Cardiac muscle cell (in vitro differentiated cells and primary cell): Measurements from ENCODE around the gene CASP5. TPM values are rescaled to one million over a fixed set of nuclear protein-coding genes. Genes with fewer than 3 reads are reported as not detected.

Experiments used
- DNase-seq, 2 donors: peaks; one replicate each; pipeline versions ENCODE4 v3.0.0 to v3.0.0-alpha.2; 2010 to 2017; ENCODE audit warnings: low read depth in 1 of 2, low spot score in 1 of 2
- H3K27ac ChIP-seq: fragments of 200-600 bp; sonication (generic); 2 replicates; pipeline ENCODE4 v1.5.1; 2016
- H3K27me3 ChIP-seq: fragments of 200-600 bp; sonication (generic); 2 replicates; pipeline ENCODE4 v1.6.0; 2016; ENCODE audit warnings: control low read depth
- H3K36me3 ChIP-seq: fragments of 200-600 bp; sonication (generic); 2 replicates; pipeline ENCODE4 v1.5.1; 2016; ENCODE audit warnings: control low read depth
- H3K4me1 ChIP-seq: fragments of 200-600 bp; sonication (generic); 2 replicates; pipeline ENCODE4 v1.8.1; 2017; ENCODE audit warnings: low read depth, mild to moderate bottlenecking, mixed run types
- H3K4me3 ChIP-seq: fragments of 200-600 bp; sonication (generic); 2 replicates; pipeline ENCODE4 v1.5.1; 2016; ENCODE audit warnings: mild to moderate bottlenecking
- H3K9me3 ChIP-seq: fragments of 200-600 bp; sonication (generic); 2 replicates; pipeline ENCODE4 v1.5.1; 2017; ENCODE audit warnings: low read depth, mild to moderate bottlenecking, control low read depth
- polyA plus RNA-seq: library from polyadenylated mRNA; unstranded; fragments of >200 nt; fragmentation: Nextera tagmentation; extraction: Ambion mirVana; gene quantifications from 2 replicates; pipeline ENCODE4 v1.2.1, GENCODE V29; 2016
- total RNA-seq: library from RNA; depleted of rRNA; stranded (reverse); fragments of >200 nt; gene quantifications from 2 replicates; pipeline ENCODE4 v1.2.3, GENCODE V29; 2016
- TF ChIP-seq, protein P1 (sequence below): IDR thresholded peaks from 2 replicates; pipeline ENCODE4 v1.5.1; 2012; ENCODE audit warnings: low read depth, mild to moderate bottlenecking, low read length

CASP5 gene
- total and polyA plus RNA-seq, 2 experiments from 2014 or later, result not detected

DNA sequence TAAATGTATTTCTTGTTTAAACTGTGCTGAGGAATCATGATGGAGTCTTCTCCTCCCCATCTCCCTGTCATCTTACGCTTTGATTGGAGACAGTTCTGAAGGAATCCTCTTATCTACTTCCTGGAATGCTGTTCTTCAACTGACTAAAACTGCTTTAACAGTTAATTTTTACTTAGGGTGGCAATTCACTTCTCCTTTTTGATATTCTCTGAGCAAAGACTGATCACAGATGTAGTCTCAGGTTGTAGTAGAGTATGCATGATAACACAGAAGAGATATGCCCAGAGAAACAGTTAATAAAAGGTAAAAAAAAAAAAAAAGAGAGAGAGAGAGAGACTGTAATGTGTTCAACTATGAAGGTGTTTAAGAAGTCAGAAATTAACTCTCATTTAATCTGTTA is 1.4 kb upstream of the CASP5 start:
- Histone ChIP-seq H3K4me1 (peaks cover 6% of the 10 kb centered on the region), H3K9me3 (no peaks in the 10 kb centered on the region), H3K4me3 (no peak overlapping the region), H3K27me3 (no peaks in the 10 kb centered on the region), H3K27ac (no peak overlapping the region), H3K36me3 (no peaks in the 10 kb centered on the region)
- no peak for DNase-seq
- TF ChIP-seq, protein P1, sequence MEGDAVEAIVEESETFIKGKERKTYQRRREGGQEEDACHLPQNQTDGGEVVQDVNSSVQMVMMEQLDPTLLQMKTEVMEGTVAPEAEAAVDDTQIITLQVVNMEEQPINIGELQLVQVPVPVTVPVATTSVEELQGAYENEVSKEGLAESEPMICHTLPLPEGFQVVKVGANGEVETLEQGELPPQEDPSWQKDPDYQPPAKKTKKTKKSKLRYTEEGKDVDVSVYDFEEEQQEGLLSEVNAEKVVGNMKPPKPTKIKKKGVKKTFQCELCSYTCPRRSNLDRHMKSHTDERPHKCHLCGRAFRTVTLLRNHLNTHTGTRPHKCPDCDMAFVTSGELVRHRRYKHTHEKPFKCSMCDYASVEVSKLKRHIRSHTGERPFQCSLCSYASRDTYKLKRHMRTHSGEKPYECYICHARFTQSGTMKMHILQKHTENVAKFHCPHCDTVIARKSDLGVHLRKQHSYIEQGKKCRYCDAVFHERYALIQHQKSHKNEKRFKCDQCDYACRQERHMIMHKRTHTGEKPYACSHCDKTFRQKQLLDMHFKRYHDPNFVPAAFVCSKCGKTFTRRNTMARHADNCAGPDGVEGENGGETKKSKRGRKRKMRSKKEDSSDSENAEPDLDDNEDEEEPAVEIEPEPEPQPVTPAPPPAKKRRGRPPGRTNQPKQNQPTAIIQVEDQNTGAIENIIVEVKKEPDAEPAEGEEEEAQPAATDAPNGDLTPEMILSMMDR, result no peak

DNA sequence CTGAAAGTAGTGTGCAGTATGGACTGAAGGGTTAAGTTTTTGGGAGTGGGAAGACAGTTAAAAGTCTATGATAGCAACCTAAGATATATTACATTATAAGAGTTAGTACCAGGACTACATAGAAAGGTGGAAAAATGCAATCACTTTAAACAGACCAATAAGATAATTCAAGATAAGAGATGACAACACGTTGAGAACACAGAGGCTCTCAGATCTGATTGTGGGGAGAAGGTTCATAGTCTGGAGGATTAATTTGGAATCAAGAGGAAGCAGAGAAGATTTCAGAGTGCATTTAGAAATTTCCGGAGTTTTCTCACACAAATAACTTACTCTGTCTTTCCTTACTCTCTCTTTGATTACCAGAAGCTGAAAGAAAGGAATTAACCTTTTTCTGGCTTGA is 441 bp downstream of the CASP5 start:
- H3K4me1 ChIP-seq, result peaks cover 5% of the 10 kb centered on the region
- TF ChIP-seq, protein P1, result no peak
- DNase-seq, result no peak
- no peaks in the 10 kb centered on the region for H3K36me3 ChIP-seq
- no peaks in the 10 kb centered on the region for H3K9me3 ChIP-seq
- H3K27me3 ChIP-seq, result no peaks in the 10 kb centered on the region
- H3K27ac ChIP-seq, result no peak overlapping the region
- H3K4me3 ChIP-seq, result no peak overlapping the region

DNA sequence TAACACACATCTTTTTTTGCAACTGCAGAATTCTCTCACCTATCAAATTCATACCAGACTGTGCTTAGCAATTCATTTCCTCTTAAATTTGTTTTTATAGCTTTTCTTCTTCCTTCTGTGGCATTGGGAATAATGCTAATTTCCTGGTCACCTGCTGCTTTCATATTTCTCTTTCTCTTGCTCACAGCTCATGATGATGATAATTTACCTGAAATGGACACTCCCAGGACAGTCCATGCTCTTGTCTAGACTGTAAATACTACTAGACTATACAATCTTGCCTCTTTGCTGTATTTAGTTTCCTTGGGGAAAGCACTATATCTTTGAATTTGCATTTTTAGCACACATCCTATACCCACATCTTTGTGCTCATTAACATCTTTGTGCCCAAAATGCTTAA is 15.5 kb downstream of the CASP5 start:
- Histone ChIP-seq H3K4me1 (peaks cover 8% of the 10 kb centered on the region), H3K27ac (no peak overlapping the region), H3K4me3 (no peak overlapping the region), H3K9me3 (no peaks in the 10 kb centered on the region), H3K36me3 (no peaks in the 10 kb centered on the region), H3K27me3 (no peaks in the 10 kb centered on the region)
- TF ChIP-seq, protein P1, result no peak
- DNase-seq, result no peak

DNA sequence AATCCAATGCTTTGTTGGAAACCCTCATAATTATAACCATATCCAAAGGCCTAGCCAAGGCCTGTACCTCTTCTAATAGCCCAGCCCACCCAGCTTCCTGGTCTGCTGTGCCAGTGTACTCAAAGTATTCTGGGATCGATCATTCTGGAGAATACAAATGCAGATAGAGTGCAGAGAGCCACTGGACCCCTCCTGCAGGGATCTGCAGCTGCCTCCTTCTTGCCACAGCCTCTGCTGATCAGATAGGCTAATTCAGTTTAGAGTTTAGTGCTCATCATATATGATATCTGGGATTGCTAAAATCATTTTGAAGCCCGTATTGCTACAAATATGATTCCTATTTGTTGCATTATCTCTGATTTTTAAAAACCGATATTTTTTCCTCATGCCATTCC is 17.5 kb downstream of the CASP5 start:
- TF ChIP-seq, protein P1, result no peak
- no peak overlapping the region for H3K27ac ChIP-seq
- H3K4me1 ChIP-seq, result no peaks in the 10 kb centered on the region
- H3K27me3 ChIP-seq, result no peaks in the 10 kb centered on the region
- no peaks in the 10 kb centered on the region for H3K36me3 ChIP-seq
- H3K9me3 ChIP-seq, result no peaks in the 10 kb centered on the region
- DNase-seq, result no peak
- H3K4me3 ChIP-seq, result no peak overlapping the region

DNA sequence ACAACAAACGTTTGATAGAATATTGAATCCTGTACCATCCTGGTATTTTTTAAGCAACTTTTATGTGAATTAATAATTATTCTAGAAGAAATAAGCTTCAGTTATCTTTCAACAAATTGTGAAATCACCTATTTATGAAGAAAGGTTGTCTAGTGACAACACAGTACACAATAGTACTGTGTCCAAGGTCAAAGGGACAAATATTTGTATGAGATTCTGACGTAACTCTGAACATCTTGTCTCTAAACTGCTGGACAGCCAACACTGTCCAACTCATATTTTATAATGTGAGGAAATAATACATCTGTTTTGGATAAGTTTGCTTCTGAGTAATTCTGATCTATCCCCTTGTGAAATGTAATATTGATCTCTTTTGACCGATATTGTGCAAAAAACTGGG is 18.9 kb downstream of the CASP5 start:
- TF ChIP-seq, protein P1, result no peak
- peak in 1 of 2 donors; percentile 36 for DNase-seq
- Histone ChIP-seq H3K36me3 (no peaks in the 10 kb centered on the region), H3K4me3 (no peak overlapping the region), H3K4me1 (no peaks in the 10 kb centered on the region), H3K27ac (no peak overlapping the region), H3K27me3 (no peaks in the 10 kb centered on the region), H3K9me3 (no peaks in the 10 kb centered on the region)

DNA sequence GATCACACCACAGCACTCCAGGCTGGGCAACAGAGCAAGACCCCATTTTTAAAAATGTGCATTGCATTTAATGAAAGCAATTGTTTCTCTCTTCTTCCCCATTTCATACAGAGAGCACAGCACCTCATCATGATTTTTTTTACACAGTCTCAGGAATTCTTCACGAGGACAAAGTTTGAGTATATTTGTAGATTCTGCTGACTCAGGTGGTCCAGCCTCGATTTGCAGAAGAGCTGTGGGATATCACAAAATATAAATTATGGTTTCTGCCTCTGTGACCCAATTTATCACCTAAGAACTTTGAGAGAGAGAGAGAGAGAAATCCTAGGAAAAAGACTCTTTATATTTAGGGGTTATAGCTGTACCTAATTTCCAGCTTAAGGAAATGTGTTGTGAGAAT is 19.8 kb downstream of the CASP5 start:
- Histone ChIP-seq H3K27ac (no peak overlapping the region), H3K36me3 (no peaks in the 10 kb centered on the region), H3K27me3 (no peaks in the 10 kb centered on the region), H3K9me3 (no peaks in the 10 kb centered on the region), H3K4me1 (no peaks in the 10 kb centered on the region), H3K4me3 (no peak overlapping the region)
- DNase-seq, result no peak
- TF ChIP-seq, protein P1, result no peak
